Activated CD4-positive, CD25-positive, alpha-beta regulatory T cell treated with anti-CD3 and anti-CD28 coated beads, Interleukin-2, amount 50 U/mL, for 16 hours (primary cell): ENCODE data around the gene SLC9B2.
"Not testable (repeated sequence)": the region's sequence is repeated elsewhere in the genome, so short reads cannot be mapped to it uniquely, and the experiment has no call there.

Experiments used
- DNase-seq: peaks from one replicate; pipeline ENCODE4 v3.0.0-alpha.2; 2020; ENCODE audit warnings: low read depth, low spot score

Gene SLC9B2

DNA sequence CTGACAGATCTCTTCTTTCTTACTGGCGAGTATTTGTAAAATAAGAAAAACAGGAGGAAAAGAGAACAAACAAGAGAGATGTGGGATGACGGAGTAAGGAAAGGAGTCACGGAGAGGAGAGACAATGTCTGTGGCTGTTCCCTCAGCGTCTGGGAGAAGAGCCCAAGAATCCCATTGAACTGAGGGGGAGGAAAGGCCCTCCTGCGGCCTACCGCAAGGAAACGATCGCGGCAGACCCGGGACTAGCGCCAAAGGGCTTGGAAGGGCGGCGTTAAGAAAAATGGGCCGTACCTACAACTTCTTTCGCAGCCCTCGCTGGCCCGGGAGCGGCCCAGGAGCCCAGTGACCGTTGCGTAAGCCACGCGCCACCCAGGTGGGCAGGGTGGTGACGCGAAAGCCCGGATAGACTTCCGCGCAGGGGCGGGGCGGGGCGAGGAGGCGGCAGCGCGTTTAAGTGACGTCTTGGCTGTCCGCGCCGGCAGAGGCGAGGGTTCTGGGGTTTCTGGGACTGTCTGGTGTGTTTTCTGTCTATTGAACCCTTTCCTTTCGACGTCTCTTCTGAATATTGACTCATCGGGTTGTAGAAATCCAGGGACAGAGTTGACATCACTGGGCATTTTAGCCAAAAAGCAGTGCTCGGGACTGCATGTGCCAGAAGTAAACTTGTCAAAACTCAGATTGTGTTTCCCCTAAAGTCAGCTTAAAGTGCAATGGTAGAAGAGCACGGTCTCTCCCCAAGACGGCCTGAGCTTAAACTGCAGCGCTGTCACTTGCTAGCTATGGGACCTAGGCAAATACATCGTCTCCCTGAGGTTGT lies 57.0 kb downstream of the SLC9B2 start, which contains the start of gene SLC9B1:
Gene SLC9B1, minus strand, starts transcription at position 398 of the 817 bp plus-strand sequence. CDS start 27,994 bp downstream, outside the sequence.
- peak; percentile 88 for DNase-seq

DNA sequence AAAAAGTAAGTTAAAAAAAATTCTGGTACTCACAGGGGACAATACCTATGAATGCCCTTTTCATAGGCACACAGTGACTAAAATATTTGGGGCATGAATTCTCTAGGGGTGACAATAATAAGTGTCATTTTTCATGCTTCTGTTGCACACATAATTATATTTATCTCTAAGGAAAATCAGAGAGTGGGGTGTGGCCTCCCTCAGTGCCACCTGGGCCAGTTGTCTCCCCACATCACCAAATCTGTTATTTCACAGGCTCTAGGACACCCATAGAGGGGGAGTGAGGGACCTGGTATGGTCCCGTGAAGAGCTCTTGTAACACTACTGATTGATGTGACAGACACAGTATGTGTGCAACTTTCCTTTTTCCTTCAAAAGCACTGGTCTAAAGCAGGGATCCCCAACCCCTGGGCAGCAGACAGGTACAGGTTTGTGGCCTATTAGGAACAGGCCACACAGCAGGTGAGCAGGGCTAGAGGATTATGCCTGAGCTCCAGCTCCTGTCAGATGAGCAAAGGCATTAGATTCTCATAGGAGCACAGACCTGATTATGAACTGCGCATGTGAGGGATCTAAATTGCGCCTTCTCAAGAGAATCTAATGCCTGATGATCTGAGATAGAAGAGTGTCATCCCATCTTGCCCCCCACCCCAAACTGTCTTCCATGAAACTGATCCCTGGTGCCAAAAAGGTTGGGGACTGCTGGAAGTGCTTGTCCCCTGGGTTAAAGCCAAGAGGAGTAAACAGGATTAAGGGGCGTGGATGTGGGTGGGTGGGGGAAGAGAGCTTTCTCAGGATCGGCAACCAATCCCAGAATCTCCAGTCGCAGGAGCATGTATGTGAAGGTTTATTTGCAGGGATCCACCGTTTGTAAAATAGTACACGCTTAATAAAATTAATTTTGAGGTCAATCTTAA lies 57.9 kb downstream of the SLC9B2 start:
- DNase-seq, result no peak

DNA sequence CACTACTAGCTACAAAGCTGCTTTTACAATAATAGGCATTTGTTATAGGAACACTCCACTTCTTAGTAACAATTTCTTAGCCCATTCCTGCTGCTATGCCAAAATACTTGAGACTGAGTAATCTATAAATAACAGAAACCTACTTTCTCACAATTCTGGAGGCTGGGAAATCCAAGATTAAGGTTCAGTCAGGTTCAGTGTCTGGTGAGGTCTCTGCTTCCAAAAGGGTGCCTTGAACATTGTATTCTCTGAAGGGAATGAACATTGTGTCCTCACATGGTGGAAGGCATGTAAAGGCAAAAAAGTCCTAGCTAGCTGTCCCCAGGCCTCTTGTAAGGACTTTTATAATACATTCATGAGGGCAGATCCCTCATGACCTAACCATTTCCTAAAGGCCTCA lies 64.0 kb downstream of the SLC9B2 start:
- DNase-seq, result no peak

DNA sequence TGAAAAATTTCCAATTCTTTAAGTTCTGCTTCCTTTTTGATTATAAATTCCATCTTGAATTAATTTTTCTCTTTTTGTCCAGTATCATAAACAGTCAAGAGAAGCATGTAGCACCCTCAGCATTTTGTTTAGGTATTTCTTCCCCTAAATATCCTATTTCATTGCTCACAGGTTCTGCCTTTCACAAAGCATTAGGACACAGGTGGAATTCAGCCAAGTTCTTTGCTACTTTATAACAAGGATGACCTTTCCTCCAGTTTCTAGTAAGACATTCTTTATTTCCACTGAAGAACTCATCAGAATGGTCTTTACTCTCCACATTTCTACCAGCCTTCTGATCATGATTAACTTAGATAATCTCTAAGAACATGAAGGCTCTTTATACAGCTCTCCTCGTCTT lies 64.5 kb downstream of the SLC9B2 start:
- no peak for DNase-seq

DNA sequence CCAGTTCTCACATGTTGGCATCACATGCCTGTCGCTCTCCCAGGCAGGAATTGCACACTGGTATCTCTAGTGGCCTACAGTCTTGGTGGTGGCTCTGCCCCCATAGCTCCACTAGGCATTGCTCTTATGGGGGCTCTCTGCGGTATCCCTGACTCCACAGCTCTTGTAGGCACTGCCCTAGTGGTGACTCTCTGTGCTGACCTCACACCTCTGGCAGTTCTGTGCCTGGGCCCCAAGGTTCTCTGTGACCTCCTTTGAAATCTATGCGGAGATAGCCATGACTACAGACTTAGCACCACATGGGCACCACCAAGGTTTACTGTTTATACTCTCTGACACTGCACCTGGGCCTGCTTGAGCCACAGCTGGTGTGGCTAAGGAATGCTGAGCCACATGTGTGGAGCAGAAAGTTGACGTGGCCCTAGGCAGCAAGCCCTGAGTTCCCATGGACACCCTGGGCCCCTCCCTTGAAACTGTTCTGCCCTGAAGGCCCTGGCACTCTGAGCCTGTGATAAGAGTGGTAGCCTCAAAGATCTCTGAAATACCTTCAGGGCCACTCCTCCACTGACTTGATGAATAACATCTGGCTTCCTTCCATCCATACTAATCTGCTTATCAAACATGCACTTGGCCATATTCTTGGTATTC lies 65.1 kb downstream of the SLC9B2 start:
- no peak for DNase-seq

DNA sequence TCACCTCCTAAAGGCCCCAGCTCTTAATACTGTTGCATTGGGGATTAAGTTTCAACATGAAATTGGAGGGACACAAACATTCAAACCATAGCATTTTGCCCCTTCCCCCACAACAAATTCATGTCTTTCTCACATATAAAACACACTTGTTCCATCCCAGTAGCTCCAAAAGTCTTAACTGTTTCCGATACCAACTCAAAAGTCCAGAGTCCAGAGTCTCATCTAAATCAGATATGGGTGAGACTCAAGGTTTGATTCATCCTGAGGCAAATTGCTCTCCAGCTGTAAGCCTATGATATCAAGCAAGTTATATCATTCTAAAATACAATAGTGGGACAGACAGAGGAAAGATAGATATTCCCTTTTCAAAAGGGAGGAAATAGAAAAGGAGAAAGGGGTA lies 65.8 kb downstream of the SLC9B2 start:
- no peak for DNase-seq

DNA sequence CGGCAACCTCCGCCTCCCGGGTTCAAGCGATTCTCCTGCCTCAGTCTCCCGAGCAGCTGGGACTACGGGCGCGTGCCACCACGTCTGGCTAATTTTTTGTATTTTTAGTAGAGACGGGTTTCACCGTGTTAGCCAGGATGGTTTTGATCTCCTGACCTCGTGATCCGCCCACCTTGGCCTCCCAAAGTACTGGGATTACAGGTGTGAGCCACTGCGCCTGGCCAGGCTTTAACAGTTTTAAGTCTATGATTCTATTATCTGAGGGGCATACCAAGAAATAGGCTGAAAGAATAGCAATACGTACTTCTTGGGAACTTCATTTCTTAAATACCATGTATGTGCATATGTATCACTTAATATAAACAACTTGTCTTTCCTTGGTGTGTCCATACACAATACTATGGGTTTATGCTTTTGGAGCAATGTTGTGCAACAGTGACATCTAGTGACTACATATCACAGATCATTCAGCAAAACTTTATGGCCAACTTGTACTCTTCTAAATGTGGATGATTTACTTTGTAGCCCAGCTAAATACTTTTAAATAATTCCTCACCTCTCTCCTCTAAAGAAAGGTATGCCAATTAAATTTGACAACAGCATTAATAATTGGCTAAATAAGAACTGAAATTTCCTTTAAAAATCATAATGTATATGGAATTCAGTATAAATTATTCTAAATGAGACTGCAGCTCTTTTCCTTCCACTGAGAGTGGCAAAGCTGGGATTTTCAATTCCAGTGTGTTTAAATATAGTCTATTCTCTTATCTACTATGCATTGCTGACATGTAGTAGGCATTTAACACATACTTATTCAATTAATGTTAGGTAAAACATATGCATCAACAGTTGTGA lies 67.5 kb downstream of the SLC9B2 start:
- DNase-seq, result no peak

DNA sequence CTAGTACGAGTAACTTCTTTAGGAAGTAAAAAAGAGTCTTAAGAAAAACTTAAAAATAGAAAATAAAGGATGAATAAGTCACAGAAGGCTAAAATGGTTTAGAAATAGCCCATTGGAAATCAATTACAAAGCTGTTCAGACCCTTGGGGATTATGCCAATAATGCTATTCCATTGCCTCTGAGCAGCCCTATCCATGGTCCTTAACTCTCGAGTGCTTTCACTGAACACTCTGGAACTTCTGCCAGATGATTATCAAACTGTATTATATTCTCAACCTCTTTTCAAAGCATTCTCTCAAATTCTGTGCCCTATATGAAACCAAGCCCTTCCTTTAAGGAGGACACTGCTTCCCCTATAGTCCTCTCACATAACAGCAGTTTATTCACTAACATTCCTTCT lies 74.0 kb downstream of the SLC9B2 start:
- DNase-seq, result no peak

DNA sequence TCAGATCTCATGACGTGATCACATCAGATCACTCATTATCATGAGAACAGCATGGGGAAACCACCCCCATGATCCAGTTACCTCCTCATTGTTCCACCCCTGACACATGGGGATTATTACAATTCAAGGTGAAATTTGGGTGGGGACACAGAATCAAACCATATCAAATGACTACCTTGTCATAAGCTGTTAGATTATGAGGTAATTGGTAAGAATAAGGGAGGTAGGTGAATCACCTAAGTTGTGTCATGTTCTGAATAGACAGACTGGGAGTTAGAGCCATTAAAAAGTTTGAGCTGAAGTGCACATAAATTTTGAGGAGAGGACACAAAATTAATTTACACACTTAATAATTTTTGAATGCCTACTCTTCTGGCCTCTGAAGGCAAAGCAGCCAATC lies 81.8 kb downstream of the SLC9B2 start:
- DNase-seq, result no peak

DNA sequence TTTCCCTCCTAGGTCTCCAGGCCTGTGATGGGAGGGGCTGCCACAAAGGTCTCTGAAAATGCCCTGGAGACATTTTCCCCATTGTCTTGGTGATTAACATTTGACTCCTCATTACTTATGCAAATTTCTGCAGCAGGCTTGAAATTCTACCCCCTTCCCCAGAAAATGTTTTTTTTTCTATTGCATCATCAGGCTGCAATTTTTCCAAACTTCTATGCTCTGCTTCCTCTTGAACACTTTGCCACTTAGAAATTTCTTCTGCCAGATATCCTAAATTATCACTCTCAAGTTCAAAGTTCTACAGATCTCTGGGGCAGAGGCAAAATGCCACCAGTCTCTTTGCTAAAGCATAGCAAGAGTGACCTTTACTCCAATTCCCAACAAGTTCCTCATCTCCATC lies 82.6 kb downstream of the SLC9B2 start:
- not testable (repeated sequence) for DNase-seq

DNA sequence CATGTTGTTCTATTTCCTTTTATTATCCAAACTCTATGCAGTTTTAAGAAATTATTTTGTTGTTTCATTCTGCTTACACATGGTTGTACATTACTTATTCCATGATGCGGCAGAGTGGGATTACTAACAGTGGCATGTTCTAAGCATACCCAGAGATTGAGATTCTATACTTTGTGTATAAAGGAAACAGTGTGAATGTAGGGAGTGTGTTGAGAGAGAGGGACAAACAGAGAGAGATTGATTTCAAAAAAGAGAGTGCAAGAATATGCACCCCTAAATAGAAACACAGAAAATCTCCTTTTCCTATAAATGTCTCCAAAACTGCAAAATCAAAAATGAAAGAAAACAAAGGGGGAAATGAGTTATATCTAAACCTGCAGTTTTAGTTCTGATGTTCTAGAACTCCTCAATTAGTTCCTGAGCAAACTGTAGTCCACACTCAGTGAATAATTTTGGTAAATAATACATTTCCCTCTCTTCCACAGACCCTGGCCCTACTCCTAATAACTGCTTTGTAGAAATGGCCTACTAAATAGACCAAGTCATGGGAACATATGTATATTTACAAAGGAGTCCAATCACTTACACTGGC lies 88.0 kb downstream of the SLC9B2 start:
- no peak for DNase-seq

DNA sequence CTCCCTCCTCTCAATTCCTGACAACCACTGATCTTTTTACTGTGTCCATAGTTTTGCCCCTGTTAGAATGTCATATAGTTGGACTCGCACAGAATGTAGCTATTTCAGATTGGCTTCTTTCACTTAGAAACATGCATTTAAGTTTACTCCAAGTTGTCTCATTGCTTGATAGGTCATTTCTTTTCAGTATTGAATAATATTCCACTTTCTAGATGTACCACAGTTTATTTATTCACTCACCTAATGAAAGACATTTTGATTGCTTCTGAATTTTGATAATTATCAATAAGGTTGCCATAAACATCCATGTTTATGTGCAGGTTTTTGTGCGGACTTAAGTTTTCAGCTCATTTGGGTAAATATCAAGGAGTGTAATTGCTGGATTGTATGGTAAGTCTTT lies 95.6 kb downstream of the SLC9B2 start:
- DNase-seq, result no peak
